ENCODE measurements around the gene CEPT1. TPM values are rescaled to one million over a fixed set of nuclear protein-coding genes. Genes with fewer than 3 reads are reported as not detected.

Gene CEPT1
- total and polyA plus RNA-seq, 3 experiments from 2014 or later, result 23.4 to 41.3 (median 38.9) TPM

GRCh38 chr1:111201275-111202090 is 61.5 kb downstream of the CEPT1 start:
- ChIA-PET CTCF (interaction anchor here (0.9 to 10.8 kb wide), 4 partner anchors 17 to 198 kb away, joined by 3 to 252 read pairs (median 3); no protein-coding TSS in a partner anchor), POLR2A (interaction anchor here (1.6 to 10.8 kb wide), 3 partner anchors 9 to 18 kb away, joined by 3 to 259 read pairs (median 12); no protein-coding TSS in a partner anchor)
- H3K27ac ChIP-seq (ENCODE audit: low read depth, low read length), result peak overlapping the region; percentile 62
- H3K36me3 Mint-ChIP-seq, result peaks cover 21 to 49% (median 33%) of the 10 kb centered on the region in 3 donors
- peak overlapping the region; percentile 93 to 100 (median 96) for H3K27ac Mint-ChIP-seq
- peaks cover 54% of the 10 kb centered on the region for H3K4me1 ChIP-seq (ENCODE audit: insufficient read depth, low read length)
- peaks cover 68 to 71% (median 69%) of the 10 kb centered on the region in 3 donors for H3K4me1 Mint-ChIP-seq
- no peaks in the 10 kb centered on the region for H3K27me3 ChIP-seq (ENCODE audit: insufficient read depth, low read length, poor library complexity, severe bottlenecking)
- peaks cover 27% of the 10 kb centered on the region for H3K36me3 ChIP-seq (ENCODE audit: insufficient read depth, low read length)
- H3K27me3 Mint-ChIP-seq, result peaks cover 0 to 3% of the 10 kb centered on the region in 2 donors
- H3K4me3 Mint-ChIP-seq, result peak overlapping the region; percentile 97 to 100 (median 99)
- peak overlapping the region; percentile 96 for H3K4me3 ChIP-seq (ENCODE audit: low read length)
- no peaks in the 10 kb centered on the region for H3K9me3 ChIP-seq (ENCODE audit: low read length)
- no peaks in the 10 kb centered on the region for H3K9me3 Mint-ChIP-seq
- no peak for DNase-seq

- peak overlapping the region; percentile 96 for H3K4me3 ChIP-seq (ENCODE audit: low read length)
- H3K27me3 ChIP-seq (ENCODE audit: insufficient read depth, low read length, poor library complexity, severe bottlenecking), result no peaks in the 10 kb centered on the region
- Mint-ChIP-seq H3K27ac (peak overlapping the region; percentile 93 to 100 (median 96)), H3K27me3 (peaks cover 0 to 3% of the 10 kb centered on the region in 2 donors), H3K9me3 (no peaks in the 10 kb centered on the region), H3K4me3 (peak overlapping the region; percentile 97 to 100 (median 99)), H3K36me3 (peaks cover 13 to 40% (median 24%) of the 10 kb centered on the region in 3 donors), H3K4me1 (peaks cover 61 to 67% (median 63%) of the 10 kb centered on the region in 3 donors)
- CTCF ChIA-PET, result interaction anchor here (0.9 to 10.8 kb wide), 4 partner anchors 16 to 198 kb away, joined by 3 to 252 read pairs (median 3); no protein-coding TSS in a partner anchor
- POLR2A ChIA-PET, result interaction anchor here (2.2 to 10.8 kb wide), 2 partner anchors 10 to 17 kb away, joined by 12 to 259 read pairs; no protein-coding TSS in a partner anchor
- H3K9me3 ChIP-seq (ENCODE audit: low read length), result no peaks in the 10 kb centered on the region
- peaks cover 19% of the 10 kb centered on the region for H3K36me3 ChIP-seq (ENCODE audit: insufficient read depth, low read length)
- no peak for DNase-seq
- H3K27ac ChIP-seq (ENCODE audit: low read depth, low read length), result no peak overlapping the region
- peaks cover 46% of the 10 kb centered on the region for H3K4me1 ChIP-seq (ENCODE audit: insufficient read depth, low read length)
Observed at GRCh38 chr1:111202366-111202706, 62.3 kb downstream of the CEPT1 start.

- Mint-ChIP-seq H3K36me3 (peaks cover 7 to 34% (median 18%) of the 10 kb centered on the region in 3 donors), H3K27ac (peak overlapping the region; percentile 93 to 100 (median 96)), H3K4me1 (peaks cover 55 to 67% (median 63%) of the 10 kb centered on the region in 3 donors), H3K9me3 (no peaks in the 10 kb centered on the region), H3K27me3 (peaks cover 0 to 3% of the 10 kb centered on the region in 2 donors), H3K4me3 (peak overlapping the region; percentile 97 to 100 (median 99))
- Histone ChIP-seq H3K27me3 (ENCODE audit: insufficient read depth, low read length, poor library complexity, severe bottlenecking) (no peaks in the 10 kb centered on the region), H3K27ac (ENCODE audit: low read depth, low read length) (peak overlapping the region; percentile 35), H3K36me3 (ENCODE audit: insufficient read depth, low read length) (peaks cover 12% of the 10 kb centered on the region), H3K4me3 (ENCODE audit: low read length) (peak overlapping the region; percentile 96), H3K9me3 (ENCODE audit: low read length) (no peaks in the 10 kb centered on the region), H3K4me1 (ENCODE audit: insufficient read depth, low read length) (peaks cover 45% of the 10 kb centered on the region)
- DNase-seq, result no peak
- ChIA-PET CTCF (interaction anchor here (1.0 to 10.8 kb wide), 2 partner anchors 11 to 16 kb away, joined by 3 to 252 read pairs; no protein-coding TSS in a partner anchor), POLR2A (interaction anchor here (0.9 to 10.8 kb wide), 5 partner anchors 9 to 239 kb away, joined by 3 to 259 read pairs (median 6); partner anchors contain the start of gene CHI3L2)
Observed at GRCh38 chr1:111202707-111203623, 62.9 kb downstream of the CEPT1 start.

GRCh38 chr1:111203681-111204200 is 63.7 kb downstream of the CEPT1 start:
- no peaks in the 10 kb centered on the region for H3K9me3 ChIP-seq (ENCODE audit: low read length)
- peaks cover 5% of the 10 kb centered on the region for H3K36me3 ChIP-seq (ENCODE audit: insufficient read depth, low read length)
- H3K4me3 Mint-ChIP-seq, result peak overlapping the region; percentile 97 to 100 (median 99)
- ChIA-PET CTCF (interaction anchor here (1.0 to 10.8 kb wide), 3 partner anchors 12 to 65 kb away, joined by 3 to 252 read pairs (median 3); no protein-coding TSS in a partner anchor), POLR2A (interaction anchor here (0.7 to 10.8 kb wide), 7 partner anchors 10 to 240 kb away, joined by 3 to 259 read pairs (median 5); partner anchors contain the start of gene CHI3L2)
- H3K27me3 Mint-ChIP-seq, result peaks cover 0 to 3% of the 10 kb centered on the region in 2 donors
- DNase-seq, result peak; percentile 77 to 93 (median 86)
- H3K27ac Mint-ChIP-seq, result peak overlapping the region; percentile 92 to 100 (median 96)
- H3K4me1 Mint-ChIP-seq, result peaks cover 59 to 73% (median 69%) of the 10 kb centered on the region in 3 donors
- H3K4me1 ChIP-seq (ENCODE audit: insufficient read depth, low read length), result peaks cover 49% of the 10 kb centered on the region
- H3K27me3 ChIP-seq (ENCODE audit: insufficient read depth, low read length, poor library complexity, severe bottlenecking), result no peaks in the 10 kb centered on the region
- peak overlapping the region; percentile 35 for H3K27ac ChIP-seq (ENCODE audit: low read depth, low read length)
- H3K4me3 ChIP-seq (ENCODE audit: low read length), result peak overlapping the region; percentile 96
- H3K36me3 Mint-ChIP-seq, result peaks cover 1 to 26% (median 10%) of the 10 kb centered on the region in 3 donors
- no peaks in the 10 kb centered on the region for H3K9me3 Mint-ChIP-seq

- Mint-ChIP-seq H3K27ac (peak overlapping the region; percentile 92 to 100 (median 96)), H3K27me3 (peaks cover 0 to 3% of the 10 kb centered on the region in 2 donors), H3K36me3 (peaks cover 0 to 20% (median 5%) of the 10 kb centered on the region in 3 donors), H3K4me3 (peak overlapping the region; percentile 97 to 100 (median 99)), H3K9me3 (no peaks in the 10 kb centered on the region), H3K4me1 (peaks cover 57 to 74% (median 69%) of the 10 kb centered on the region in 3 donors)
- peaks cover 49% of the 10 kb centered on the region for H3K4me1 ChIP-seq (ENCODE audit: insufficient read depth, low read length)
- DNase-seq, result peak; percentile 61 to 85 (median 76)
- no peaks in the 10 kb centered on the region for H3K9me3 ChIP-seq (ENCODE audit: low read length)
- H3K27me3 ChIP-seq (ENCODE audit: insufficient read depth, low read length, poor library complexity, severe bottlenecking), result no peaks in the 10 kb centered on the region
- H3K36me3 ChIP-seq (ENCODE audit: insufficient read depth, low read length), result no peaks in the 10 kb centered on the region
- POLR2A ChIA-PET, result interaction anchor here (0.7 to 10.8 kb wide), 8 partner anchors 9 to 240 kb away, joined by 3 to 259 read pairs (median 4); partner anchors contain the start of gene CHI3L2
- CTCF ChIA-PET, result interaction anchor here (1.0 to 10.8 kb wide), 3 partner anchors 13 to 66 kb away, joined by 3 to 252 read pairs (median 3); no protein-coding TSS in a partner anchor
- H3K4me3 ChIP-seq (ENCODE audit: low read length), result peak overlapping the region; percentile 24
- peak overlapping the region; percentile 35 for H3K27ac ChIP-seq (ENCODE audit: low read depth, low read length)
Observed at GRCh38 chr1:111204201-111204982, 64.4 kb downstream of the CEPT1 start.

GRCh38 chr1:111204983-111205713 is 65.1 kb downstream of the CEPT1 start:
- no peak overlapping the region for H3K27ac ChIP-seq (ENCODE audit: low read depth, low read length)
- peak overlapping the region; percentile 74 to 100 (median 98) for H3K4me3 Mint-ChIP-seq
- peaks cover 49% of the 10 kb centered on the region for H3K4me1 ChIP-seq (ENCODE audit: insufficient read depth, low read length)
- peak overlapping the region; percentile 24 for H3K4me3 ChIP-seq (ENCODE audit: low read length)
- H3K4me1 Mint-ChIP-seq, result peaks cover 53 to 80% (median 69%) of the 10 kb centered on the region in 3 donors
- no peaks in the 10 kb centered on the region for H3K9me3 Mint-ChIP-seq
- ChIA-PET POLR2A (interaction anchor here (0.7 to 10.8 kb wide), 2 partner anchors 9 to 14 kb away, joined by 3 to 259 read pairs; no protein-coding TSS in a partner anchor), CTCF (interaction anchor here (10.8 kb wide), 1 partner anchor 14 kb away, joined by 252 read pairs; no protein-coding TSS in a partner anchor)
- no peaks in the 10 kb centered on the region for H3K36me3 ChIP-seq (ENCODE audit: insufficient read depth, low read length)
- no peak for DNase-seq
- peaks cover 0 to 3% of the 10 kb centered on the region in 2 donors for H3K27me3 Mint-ChIP-seq
- peaks cover 0 to 12% (median 0%) of the 10 kb centered on the region in 3 donors for H3K36me3 Mint-ChIP-seq
- no peaks in the 10 kb centered on the region for H3K27me3 ChIP-seq (ENCODE audit: insufficient read depth, low read length, poor library complexity, severe bottlenecking)
- H3K27ac Mint-ChIP-seq, result peak overlapping the region; percentile 91 to 99 (median 94)
- H3K9me3 ChIP-seq (ENCODE audit: low read length), result no peaks in the 10 kb centered on the region

Measured in CD8-positive, alpha-beta memory T cell (primary cell).